Stimulated activated naive B cell treated with anti-CD40 and anti-IgM and Interleukin-4, amounts not matched to agents 10 μg/mL and 1 μg/mL and 100 μg/mL, for 72 hours (primary cell): ENCODE data around the gene KLHL3.
A peak's percentile ranks its signal among the peaks of the same experiment; 100 is the strongest.

ENCODE experiments used
- ATAC-seq, 2 donors: fragments of 150-1000 bp; cut with Tn5 transposase; replicated peaks; 2 replicates each; pipeline ENCODE4 v1.10.0; 2021; ENCODE audit warnings: moderate library complexity in 1 of 2
- DNase-seq: peaks from one replicate; pipeline ENCODE4 v3.0.0; 2021
- H3K27ac Mint-ChIP-seq: one replicate; pipeline ENCODE4 v1.8.0; 2022; ENCODE audit warnings: mild to moderate bottlenecking, mixed read lengths
- H3K27me3 Mint-ChIP-seq, 2 donors: one replicate each; pipeline ENCODE4 v1.8.0; 2022; ENCODE audit warnings: mixed read lengths in 2 of 2
- H3K36me3 Mint-ChIP-seq, 2 donors: one replicate each; pipeline ENCODE4 v1.8.0; 2022; ENCODE audit warnings: mixed read lengths in 2 of 2, mild to moderate bottlenecking in 1 of 2
- H3K4me1 Mint-ChIP-seq, 2 donors: one replicate each; pipeline ENCODE4 v1.8.0; 2022; ENCODE audit warnings: mixed read lengths in 2 of 2, mild to moderate bottlenecking in 1 of 2
- H3K4me3 Mint-ChIP-seq, 2 donors: one replicate each; pipeline ENCODE4 v1.8.0; 2022; ENCODE audit warnings: mild to moderate bottlenecking in 2 of 2, mixed read lengths in 2 of 2, moderate library complexity in 1 of 2
- H3K9me3 Mint-ChIP-seq, 2 donors: one replicate each; pipeline ENCODE4 v1.8.0; 2022; ENCODE audit warnings: mixed read lengths in 2 of 2, mild to moderate bottlenecking in 1 of 2

Gene KLHL3

GRCh38 chr5:137635521-137635921 lies 100.4 kb downstream of the KLHL3 start:
- Mint-ChIP-seq H3K4me1 (no peaks in the 10 kb centered on the region), H3K27ac (no peak overlapping the region), H3K36me3 (peaks cover 4 to 9% of the 10 kb centered on the region in 2 donors), H3K4me3 (no peak overlapping the region), H3K27me3 (no peaks in the 10 kb centered on the region), H3K9me3 (no peaks in the 10 kb centered on the region)
- DNase-seq = no peak
- ATAC-seq = no peak

GRCh38 chr5:137633896-137634295 lies 102.0 kb downstream of the KLHL3 start:
- H3K27me3 Mint-ChIP-seq = no peaks in the 10 kb centered on the region
- no peak overlapping the region for H3K27ac Mint-ChIP-seq
- no peak for DNase-seq
- H3K9me3 Mint-ChIP-seq = no peaks in the 10 kb centered on the region
- no peak for ATAC-seq
- peaks cover 3 to 9% of the 10 kb centered on the region in 2 donors for H3K36me3 Mint-ChIP-seq
- peaks cover 0 to 5% of the 10 kb centered on the region in 2 donors for H3K4me1 Mint-ChIP-seq
- H3K4me3 Mint-ChIP-seq = no peak overlapping the region

- H3K27ac Mint-ChIP-seq = no peak overlapping the region
- no peak overlapping the region for H3K4me3 Mint-ChIP-seq
- H3K36me3 Mint-ChIP-seq = peaks cover 2 to 9% of the 10 kb centered on the region in 2 donors
- no peaks in the 10 kb centered on the region for H3K9me3 Mint-ChIP-seq
- DNase-seq (no peak), ATAC-seq (no peak)
- H3K4me1 Mint-ChIP-seq = peaks cover 0 to 5% of the 10 kb centered on the region in 2 donors
- no peaks in the 10 kb centered on the region for H3K27me3 Mint-ChIP-seq
Measured at GRCh38 chr5:137632716-137633115, 103.2 kb downstream of the KLHL3 start.

- no peak overlapping the region for H3K4me3 Mint-ChIP-seq
- no peaks in the 10 kb centered on the region for H3K27me3 Mint-ChIP-seq
- H3K27ac Mint-ChIP-seq = no peak overlapping the region
- peaks cover 2 to 5% of the 10 kb centered on the region in 2 donors for H3K36me3 Mint-ChIP-seq
- ATAC-seq = no peak
- no peaks in the 10 kb centered on the region for H3K9me3 Mint-ChIP-seq
- no peak for DNase-seq
- peaks cover 0 to 5% of the 10 kb centered on the region in 2 donors for H3K4me1 Mint-ChIP-seq
Measured at GRCh38 chr5:137631453-137631852, 104.4 kb downstream of the KLHL3 start.

GRCh38 chr5:137630972-137631370 lies 104.9 kb downstream of the KLHL3 start:
- no peak overlapping the region for H3K4me3 Mint-ChIP-seq
- H3K27ac Mint-ChIP-seq = no peak overlapping the region
- no peaks in the 10 kb centered on the region for H3K27me3 Mint-ChIP-seq
- peaks cover 0 to 5% of the 10 kb centered on the region in 2 donors for H3K4me1 Mint-ChIP-seq
- no peak for ATAC-seq
- no peaks in the 10 kb centered on the region for H3K9me3 Mint-ChIP-seq
- peaks cover 2 to 5% of the 10 kb centered on the region in 2 donors for H3K36me3 Mint-ChIP-seq
- no peak for DNase-seq

GRCh38 chr5:137630216-137630971 lies 105.5 kb downstream of the KLHL3 start:
- no peak for ATAC-seq
- Mint-ChIP-seq H3K36me3 (peaks cover 2 to 5% of the 10 kb centered on the region in 2 donors), H3K27ac (no peak overlapping the region), H3K4me3 (no peak overlapping the region), H3K27me3 (no peaks in the 10 kb centered on the region), H3K9me3 (no peaks in the 10 kb centered on the region), H3K4me1 (peaks cover 0 to 5% of the 10 kb centered on the region in 2 donors)
- DNase-seq = no peak

- Mint-ChIP-seq H3K9me3 (no peaks in the 10 kb centered on the region), H3K27ac (no peak overlapping the region), H3K27me3 (no peaks in the 10 kb centered on the region), H3K4me1 (peaks cover 0 to 5% of the 10 kb centered on the region in 2 donors), H3K36me3 (peaks cover 2 to 5% of the 10 kb centered on the region in 2 donors), H3K4me3 (no peak overlapping the region)
- ATAC-seq = peak; percentile 83 to 91
- DNase-seq = no peak
Measured at GRCh38 chr5:137629646-137630045, 106.2 kb downstream of the KLHL3 start.

GRCh38 chr5:137627706-137628105 lies 108.2 kb downstream of the KLHL3 start:
- DNase-seq (no peak), ATAC-seq (no peak)
- Mint-ChIP-seq H3K9me3 (no peaks in the 10 kb centered on the region), H3K27me3 (no peaks in the 10 kb centered on the region), H3K27ac (no peak overlapping the region), H3K36me3 (peaks cover 2 to 5% of the 10 kb centered on the region in 2 donors), H3K4me3 (no peak overlapping the region), H3K4me1 (peaks cover 4 to 10% of the 10 kb centered on the region in 2 donors)

- no peaks in the 10 kb centered on the region for H3K27me3 Mint-ChIP-seq
- DNase-seq = no peak
- no peaks in the 10 kb centered on the region for H3K9me3 Mint-ChIP-seq
- no peak for ATAC-seq
- H3K4me3 Mint-ChIP-seq = no peak overlapping the region
- H3K4me1 Mint-ChIP-seq = peaks cover 7 to 15% of the 10 kb centered on the region in 2 donors
- H3K27ac Mint-ChIP-seq = no peak overlapping the region
- peaks cover 2 to 5% of the 10 kb centered on the region in 2 donors for H3K36me3 Mint-ChIP-seq
Measured at GRCh38 chr5:137627293-137627692, 108.6 kb downstream of the KLHL3 start.

- DNase-seq (no peak), ATAC-seq (no peak)
- no peak overlapping the region for H3K27ac Mint-ChIP-seq
- H3K27me3 Mint-ChIP-seq = no peaks in the 10 kb centered on the region
- H3K4me3 Mint-ChIP-seq = no peak overlapping the region
- no peaks in the 10 kb centered on the region for H3K9me3 Mint-ChIP-seq
- peaks cover 7 to 17% of the 10 kb centered on the region in 2 donors for H3K4me1 Mint-ChIP-seq
- H3K36me3 Mint-ChIP-seq = peaks cover 2 to 10% of the 10 kb centered on the region in 2 donors
Measured at GRCh38 chr5:137624786-137625349, 111.0 kb downstream of the KLHL3 start.

GRCh38 chr5:137622850-137623249 lies 113.0 kb downstream of the KLHL3 start:
- Mint-ChIP-seq H3K4me1 (peaks cover 7 to 12% of the 10 kb centered on the region in 2 donors), H3K27me3 (no peaks in the 10 kb centered on the region), H3K4me3 (no peak overlapping the region), H3K9me3 (no peaks in the 10 kb centered on the region), H3K27ac (no peak overlapping the region), H3K36me3 (peaks cover 2 to 15% of the 10 kb centered on the region in 2 donors)
- ATAC-seq = peak; percentile 88 to 90
- DNase-seq = no peak

GRCh38 chr5:137621861-137622823 lies 113.7 kb downstream of the KLHL3 start:
- Mint-ChIP-seq H3K4me1 (peaks cover 7 to 12% of the 10 kb centered on the region in 2 donors), H3K9me3 (no peaks in the 10 kb centered on the region), H3K4me3 (no peak overlapping the region), H3K27ac (no peak overlapping the region), H3K36me3 (peaks cover 0 to 15% of the 10 kb centered on the region in 2 donors), H3K27me3 (no peaks in the 10 kb centered on the region)
- ATAC-seq (no peak), DNase-seq (no peak)

- Mint-ChIP-seq H3K4me3 (no peak overlapping the region), H3K4me1 (peaks cover 7 to 12% of the 10 kb centered on the region in 2 donors), H3K27me3 (no peaks in the 10 kb centered on the region), H3K36me3 (peaks cover 0 to 15% of the 10 kb centered on the region in 2 donors), H3K9me3 (no peaks in the 10 kb centered on the region), H3K27ac (no peak overlapping the region)
- DNase-seq (no peak), ATAC-seq (no peak)
Measured at GRCh38 chr5:137621306-137621705, 114.6 kb downstream of the KLHL3 start.

GRCh38 chr5:137619191-137619870 lies 116.6 kb downstream of the KLHL3 start:
- Mint-ChIP-seq H3K4me3 (no peak overlapping the region), H3K36me3 (peaks cover 0 to 15% of the 10 kb centered on the region in 2 donors), H3K27ac (no peak overlapping the region), H3K27me3 (no peaks in the 10 kb centered on the region), H3K4me1 (peaks cover 7 to 12% of the 10 kb centered on the region in 2 donors), H3K9me3 (no peaks in the 10 kb centered on the region)
- no peak for ATAC-seq
- no peak for DNase-seq
